Daoy (cell line): Measurements from ENCODE around the gene ISG15. TPM values are rescaled to one million over a fixed set of nuclear protein-coding genes. Genes with fewer than 3 reads are reported as not detected.

ENCODE experiments used
- DNase-seq: peaks from one replicate; pipeline ENCODE4 v3.0.0-alpha.2; 2015; ENCODE audit warnings: low read depth
- total RNA-seq: library from RNA; depleted of rRNA; stranded (reverse); fragments of >200 nt; shearing (Covaris generic); gene quantifications from 2 replicates; pipeline ENCODE4 v1.2.3, GENCODE V29; 2014; rRNA removed

Gene ISG15
- 219 and 238 TPM in 2 replicates for total RNA-seq

DNA sequence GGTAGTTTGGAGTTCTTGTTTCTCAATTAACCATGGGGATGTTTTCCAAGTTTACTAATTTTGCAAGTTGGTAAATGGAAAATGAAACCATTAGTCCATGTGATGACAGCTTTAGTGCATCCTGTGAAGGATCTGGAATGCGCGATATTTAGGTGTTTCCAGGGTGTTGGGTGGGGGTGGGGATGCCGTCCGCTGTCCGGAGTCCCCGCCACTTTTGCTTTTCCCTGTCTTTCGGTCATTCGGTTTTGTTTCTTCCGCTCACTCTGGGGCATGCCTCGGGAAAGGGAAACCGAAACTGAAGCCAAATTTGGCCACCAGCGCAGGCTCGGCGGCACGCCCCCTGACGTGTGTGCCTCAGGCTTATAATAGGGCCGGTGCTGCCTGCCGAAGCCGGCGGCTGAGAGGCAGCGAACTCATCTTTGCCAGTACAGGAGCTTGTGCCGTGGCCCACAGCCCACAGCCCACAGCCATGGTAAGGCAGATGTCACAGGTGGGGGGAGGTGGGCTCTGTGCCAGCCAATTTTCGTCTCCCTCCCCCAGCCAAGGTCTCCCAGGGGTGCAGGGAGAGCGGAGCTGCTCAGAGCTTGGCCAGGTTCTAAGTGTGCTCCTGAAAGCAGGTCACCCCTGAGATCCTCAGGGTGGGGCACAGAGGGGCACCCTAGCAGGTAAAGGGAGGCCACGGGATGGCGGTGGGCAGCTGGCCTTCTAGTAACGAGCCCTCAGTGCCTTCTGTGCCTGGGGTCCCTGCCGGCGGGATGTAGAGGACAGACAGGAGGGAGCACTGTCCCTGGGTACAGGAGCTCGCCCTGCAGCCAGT, at the start of gene ISG15:
ISG15 (plus strand) TSS at position 393 of the 817 bp plus-strand sequence; CDS start at position 470, 77 bp downstream.
- peak; percentile 96 for DNase-seq

GRCh38 chr1:963746-964525, 49.4 kb upstream of the ISG15 start:
- no peak for DNase-seq

GRCh38 chr1:964691-965525, 48.4 kb upstream of the ISG15 start:
- no peak for DNase-seq

DNA sequence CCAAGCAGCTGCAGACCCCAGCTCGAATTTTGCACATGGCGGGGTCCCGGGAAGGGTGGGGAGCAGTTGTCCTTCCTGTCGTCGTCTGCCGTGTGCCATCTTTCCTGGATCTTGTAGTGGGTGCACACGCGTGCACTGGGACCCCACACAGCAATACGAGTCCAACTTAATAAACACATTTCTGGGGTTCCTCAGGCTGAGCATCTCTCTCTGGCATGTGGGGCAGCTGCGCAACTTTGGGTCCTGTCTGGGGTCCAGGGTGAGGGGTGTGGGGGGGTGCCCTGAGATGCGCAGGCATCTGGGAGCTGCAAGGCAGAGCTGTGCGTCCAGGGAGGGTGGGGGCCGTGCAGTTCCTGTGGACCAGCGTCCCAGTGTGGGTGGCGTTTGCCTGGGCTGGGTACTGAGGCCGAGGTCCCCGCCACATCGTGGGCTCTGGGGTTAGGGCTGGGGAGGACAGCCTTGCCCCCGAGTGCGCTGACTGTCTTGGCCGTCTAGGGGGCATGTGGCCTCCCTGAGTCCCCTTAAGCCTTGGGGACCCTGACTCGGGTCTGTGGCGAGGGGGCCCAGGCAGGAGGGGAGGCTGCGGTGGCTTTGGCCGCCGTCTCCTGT, 47.7 kb upstream of the ISG15 start:
- no peak for DNase-seq

- peak; percentile 87 for DNase-seq
Measured at GRCh38 chr1:966135-966703, 47.1 kb upstream of the ISG15 start, which contains the start of gene PLEKHN1. TSS of gene PLEKHN1 (plus strand) at chr1:966482. CDS start at chr1:966532, 50 bp downstream.

GRCh38 chr1:966704-967300, 46.5 kb upstream of the ISG15 start:
- DNase-seq = peak; percentile 91

DNA sequence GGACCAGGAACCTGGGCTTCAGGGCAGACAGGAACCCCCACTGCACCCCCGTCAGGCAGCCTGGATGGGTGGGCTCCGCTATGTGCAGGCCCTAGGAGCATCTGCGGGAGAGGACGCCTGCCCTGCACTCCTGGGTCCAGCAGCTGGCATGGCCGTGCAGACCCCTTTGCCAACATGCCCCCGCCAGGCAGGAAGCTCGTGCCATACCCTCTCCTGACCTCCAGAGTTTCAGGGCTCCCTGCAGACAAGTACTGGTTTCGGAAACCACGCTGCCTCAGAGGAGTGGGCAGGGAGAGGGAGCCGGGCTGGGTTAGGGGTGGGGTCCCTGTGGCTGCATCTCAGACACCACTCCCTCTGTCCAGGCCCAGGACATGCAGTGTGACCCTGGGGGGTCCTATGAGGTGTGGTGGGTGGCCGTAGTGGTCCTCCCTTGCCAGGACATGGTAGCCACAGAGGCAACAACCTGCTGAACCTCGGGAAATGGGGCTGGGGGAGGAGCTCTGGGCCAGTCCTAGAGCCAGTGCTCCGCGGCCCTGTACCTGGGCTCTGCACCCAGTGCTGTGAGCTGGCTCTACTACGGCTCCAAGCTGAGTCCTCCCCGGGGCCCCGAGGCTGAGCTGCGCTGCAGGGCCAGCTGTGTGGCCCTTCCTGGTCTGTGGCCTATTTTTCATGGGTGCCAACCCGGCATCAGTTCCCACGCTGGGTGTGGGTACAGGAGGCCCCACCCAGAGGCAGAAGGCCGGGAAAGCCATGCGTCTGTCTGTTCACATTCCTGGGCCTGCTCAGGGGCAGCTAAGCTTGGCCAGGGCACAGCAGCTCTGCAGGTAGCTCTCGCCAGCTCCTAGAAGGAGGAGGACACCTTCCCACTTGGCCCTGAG, 45.6 kb upstream of the ISG15 start:
- peak; percentile 5 for DNase-seq

GRCh38 chr1:969260-969855, 43.9 kb upstream of the ISG15 start:
- DNase-seq = no peak

DNA sequence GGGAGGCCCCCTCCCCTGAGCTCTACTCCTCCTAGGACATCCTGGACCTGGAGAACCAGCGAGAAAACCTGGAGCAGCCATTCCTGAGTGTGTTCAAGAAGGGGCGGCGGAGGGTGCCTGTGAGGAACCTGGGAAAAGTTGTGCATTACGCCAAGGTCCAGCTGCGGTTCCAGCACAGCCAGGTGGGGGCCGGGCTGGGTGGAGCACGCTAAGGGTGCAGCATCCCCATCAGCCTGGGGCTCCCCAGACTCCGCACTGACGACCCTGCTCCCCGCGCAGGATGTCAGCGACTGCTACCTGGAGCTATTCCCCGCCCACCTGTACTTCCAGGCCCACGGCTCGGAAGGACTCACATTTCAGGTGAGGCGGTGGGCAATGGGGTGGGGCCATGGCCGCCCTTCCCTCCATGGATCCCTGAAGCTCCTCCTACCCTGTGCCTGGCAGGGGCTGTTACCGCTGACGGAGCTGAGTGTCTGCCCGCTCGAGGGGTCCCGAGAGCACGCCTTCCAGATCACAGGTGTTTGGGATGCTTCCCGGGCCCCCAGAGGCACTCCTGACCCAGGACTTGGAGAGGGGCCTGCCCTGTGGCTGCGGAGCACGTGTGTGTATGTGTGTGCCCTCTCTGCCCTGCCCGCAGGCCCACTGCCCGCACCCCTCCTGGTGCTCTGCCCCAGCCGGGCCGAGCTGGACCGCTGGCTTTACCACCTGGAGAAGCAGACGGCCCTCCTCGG, 42.9 kb upstream of the ISG15 start:
- no peak for DNase-seq

DNA sequence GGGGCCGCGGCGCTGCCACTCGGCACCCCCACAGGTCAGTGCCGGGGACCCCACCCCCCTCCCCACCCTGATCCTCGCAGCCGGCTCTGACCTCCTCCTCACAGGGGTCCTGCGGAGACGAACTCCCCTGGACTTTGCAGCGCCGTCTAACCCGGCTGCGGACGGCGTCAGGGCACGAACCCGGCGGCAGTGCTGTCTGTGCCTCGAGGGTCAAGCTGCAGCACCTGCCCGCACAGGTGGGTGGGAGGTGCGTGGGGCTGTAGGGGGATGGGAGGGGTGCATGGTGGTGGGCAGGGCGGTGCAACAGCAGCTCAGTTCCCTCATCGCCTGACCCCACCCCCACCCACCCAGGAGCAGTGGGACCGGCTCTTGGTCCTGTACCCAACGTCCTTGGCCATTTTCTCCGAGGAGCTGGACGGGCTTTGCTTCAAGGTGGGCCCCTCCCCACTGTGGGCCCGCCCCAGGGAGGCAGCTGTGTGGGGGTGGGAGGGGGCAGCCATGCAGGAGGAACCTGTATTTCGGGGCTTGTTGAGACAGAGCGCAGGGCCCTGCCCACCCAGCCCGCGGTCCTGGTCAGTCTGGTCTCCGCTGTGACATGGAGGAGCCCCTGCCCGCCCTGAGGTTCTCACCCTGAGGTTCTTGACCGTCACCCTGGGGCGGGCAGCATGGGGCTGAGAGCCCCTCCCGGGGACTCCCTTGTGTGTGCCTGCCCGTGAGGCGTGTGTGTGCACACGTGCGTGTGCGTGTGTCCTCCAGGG, 42.1 kb upstream of the ISG15 start:
- no peak for DNase-seq

GRCh38 chr1:971751-972506, 41.4 kb upstream of the ISG15 start:
- no peak for DNase-seq

GRCh38 chr1:972726-973458, 40.4 kb upstream of the ISG15 start:
- no peak for DNase-seq

- DNase-seq = no peak
Measured at GRCh38 chr1:973459-974292, 39.6 kb upstream of the ISG15 start.

DNA sequence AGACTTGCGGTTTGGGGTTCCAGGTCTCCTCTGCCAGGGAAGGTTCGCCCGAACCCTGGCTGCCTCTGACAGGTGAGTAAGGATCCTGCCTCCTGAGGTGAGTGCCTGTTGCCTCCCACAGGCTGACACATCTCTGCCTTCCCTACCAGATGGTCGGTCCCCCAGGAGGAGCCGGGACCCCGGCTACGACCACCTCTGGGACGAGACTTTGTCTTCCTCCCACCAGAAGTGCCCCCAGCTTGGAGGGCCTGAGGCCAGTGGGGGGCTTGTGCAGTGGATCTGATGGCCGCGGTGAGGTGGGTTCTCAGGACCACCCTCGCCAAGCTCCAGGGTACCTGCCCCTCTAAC, 39.0 kb upstream of the ISG15 start:
- no peak for DNase-seq

DNA sequence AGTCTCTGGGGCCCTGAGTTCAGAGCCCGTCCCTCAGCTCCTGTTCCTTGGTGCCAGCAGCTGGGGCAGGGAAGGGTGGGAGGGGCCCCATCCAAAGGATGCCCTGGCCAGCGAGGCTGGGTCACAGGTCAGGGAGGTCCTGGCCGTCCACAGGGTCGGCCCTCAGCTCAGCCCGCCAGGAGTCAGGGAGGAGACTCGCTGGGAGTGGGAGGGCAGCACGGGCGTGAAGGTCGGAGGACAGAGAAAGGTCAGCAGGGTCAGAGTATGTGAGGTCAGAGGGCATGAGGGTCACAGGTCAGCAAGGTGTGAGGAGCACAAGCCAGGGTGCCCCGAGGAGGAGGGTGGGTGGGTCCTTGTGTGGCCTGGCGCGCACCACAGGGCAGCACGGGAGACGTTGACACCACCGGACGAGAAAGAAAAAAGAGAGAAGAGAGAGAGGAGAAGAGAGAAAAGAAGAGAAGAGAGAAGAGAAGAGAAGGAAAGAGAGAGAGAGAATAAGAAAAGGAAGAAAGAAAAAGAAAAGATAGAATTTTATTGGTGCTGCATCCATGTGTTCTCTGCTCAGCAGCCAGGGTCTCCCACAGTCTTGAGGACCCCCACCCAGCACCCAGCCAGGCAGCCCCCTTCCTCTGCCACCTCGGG, 38.5 kb upstream of the ISG15 start:
- no peak for DNase-seq
